ENCODE measurements around the gene OR2V1. TPM values are rescaled to one million over a fixed set of nuclear protein-coding genes. Genes with fewer than 3 reads are reported as not detected.
"Not testable (repeated sequence)": the region's sequence is repeated elsewhere in the genome, so short reads cannot be mapped to it uniquely, and the experiment has no call there.

OR2V1 gene
- total RNA-seq, 1 donor from 2014 or later: not detected

GRCh38 chr5:181111010-181111409 lies 20.0 kb downstream of the OR2V1 start:
- DNase-seq (no peak), ATAC-seq (ENCODE audit: poor library complexity) (no peak)
- intact Hi-C loops (cut with DNase I): no loop called here

DNA sequence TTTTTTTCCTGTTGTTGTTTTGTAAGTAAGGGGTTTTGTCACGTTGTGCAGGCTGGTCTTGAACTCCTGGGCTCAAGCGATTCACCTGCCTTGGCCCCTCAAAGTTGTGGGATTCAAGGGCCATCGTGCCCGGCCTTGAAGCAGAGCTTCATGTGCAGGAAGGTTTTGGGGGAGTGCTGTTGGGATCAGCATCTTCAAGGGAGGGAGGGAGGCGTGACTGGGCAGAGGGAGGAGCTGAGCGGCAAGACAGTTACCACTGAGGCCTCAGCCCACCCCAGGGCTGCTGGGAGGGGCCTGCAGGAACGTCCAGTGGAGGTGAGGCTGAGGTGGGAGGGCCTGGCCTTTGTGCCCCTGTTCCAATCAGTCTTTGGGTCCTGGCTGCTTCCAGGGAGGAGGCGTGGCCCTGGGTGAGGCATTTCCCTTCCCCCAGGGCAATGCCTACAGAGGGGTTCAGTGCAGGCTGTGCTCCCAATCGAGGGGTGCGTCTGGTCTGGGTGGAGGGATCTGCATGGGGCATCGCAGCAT lies 21.4 kb downstream of the OR2V1 start:
- no peak for DNase-seq
- intact Hi-C loops (cut with DNase I): no loop called here
- ATAC-seq (ENCODE audit: poor library complexity): no peak

DNA sequence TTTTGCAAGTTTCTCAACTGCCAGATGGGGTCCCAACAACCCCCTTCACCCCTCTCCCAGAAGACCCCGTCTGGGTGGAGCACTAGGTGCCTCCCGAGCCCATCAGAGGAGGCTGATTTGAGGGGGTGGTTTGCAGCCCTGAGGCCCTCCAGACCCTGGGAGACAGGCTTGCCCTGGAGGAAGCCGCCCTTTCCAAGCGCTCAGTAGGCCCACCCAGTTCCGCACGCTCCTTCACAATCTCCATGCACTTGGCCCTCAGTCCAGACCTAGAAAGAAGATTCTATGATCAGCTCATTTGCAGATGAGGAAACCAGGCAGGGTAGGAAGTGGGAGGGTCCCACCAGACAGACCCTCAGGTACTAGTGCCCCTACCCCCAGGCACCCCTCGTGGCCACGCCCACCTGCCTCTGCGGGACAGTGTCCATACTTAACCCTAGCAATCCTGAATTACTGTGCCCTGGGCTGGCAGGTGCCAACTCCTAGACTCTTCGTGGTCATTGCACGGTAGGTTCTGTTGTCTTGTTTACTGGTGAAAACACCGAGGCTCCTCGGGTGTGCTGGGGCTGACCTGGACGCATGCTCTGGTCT lies 22.3 kb downstream of the OR2V1 start:
- ATAC-seq (ENCODE audit: poor library complexity) (no peak), DNase-seq (no peak)
- intact Hi-C loops (cut with DNase I): no loop called here

DNA sequence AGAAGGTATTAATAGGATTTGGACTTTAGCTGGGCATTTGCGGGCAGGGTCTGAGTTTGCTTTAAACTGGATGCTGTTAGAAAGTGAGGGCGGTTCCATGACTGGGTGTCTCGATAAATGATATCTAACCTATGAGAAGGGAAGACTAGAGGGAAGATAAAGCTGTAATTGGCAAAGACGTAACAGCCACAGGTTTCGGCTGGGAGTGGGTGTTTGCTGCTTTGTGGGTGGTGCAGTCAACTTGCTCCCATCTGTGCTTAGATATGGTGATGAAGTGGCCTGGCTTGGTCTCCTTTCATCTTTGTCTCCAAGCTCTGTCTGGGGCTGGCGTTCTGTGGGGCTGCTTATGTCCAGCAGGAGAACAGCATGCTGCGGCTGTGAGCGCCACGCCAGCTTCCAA lies 23.3 kb downstream of the OR2V1 start:
- intact Hi-C loops (cut with DNase I): no loop called here
- no peak for DNase-seq
- ATAC-seq (ENCODE audit: poor library complexity): no peak

DNA sequence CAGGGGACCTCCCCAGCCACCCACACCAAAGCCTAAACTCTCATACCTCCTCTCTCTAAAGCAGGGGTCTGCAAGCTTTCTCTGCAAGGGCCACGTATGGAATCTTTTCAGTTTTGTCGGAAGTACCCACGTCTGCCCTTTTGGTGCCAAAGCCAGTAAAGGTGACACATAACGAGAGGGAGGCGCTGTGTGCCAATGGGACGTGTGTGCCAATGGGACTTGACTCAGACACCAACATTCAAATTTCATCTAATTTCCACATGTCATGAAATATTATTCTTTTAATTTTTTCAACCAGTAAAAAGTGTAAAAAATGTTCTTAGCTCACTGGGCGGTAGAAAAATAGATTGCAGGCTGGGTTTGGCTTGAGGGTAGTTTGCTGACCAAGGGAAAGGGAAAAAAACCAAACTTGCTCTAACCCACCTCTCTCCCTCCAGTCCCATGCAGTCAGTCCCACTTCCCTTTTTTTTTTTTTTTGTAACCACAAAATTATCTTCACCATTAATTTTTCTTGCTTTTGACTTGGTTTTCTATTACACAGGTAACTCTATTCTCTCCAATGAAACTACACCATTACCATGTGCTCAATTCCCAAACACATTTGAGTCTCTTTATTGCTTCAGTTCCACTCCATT lies 25.5 kb downstream of the OR2V1 start:
- intact Hi-C loops (cut with DNase I): no loop called here
- DNase-seq (no peak), ATAC-seq (ENCODE audit: poor library complexity) (no peak)

DNA sequence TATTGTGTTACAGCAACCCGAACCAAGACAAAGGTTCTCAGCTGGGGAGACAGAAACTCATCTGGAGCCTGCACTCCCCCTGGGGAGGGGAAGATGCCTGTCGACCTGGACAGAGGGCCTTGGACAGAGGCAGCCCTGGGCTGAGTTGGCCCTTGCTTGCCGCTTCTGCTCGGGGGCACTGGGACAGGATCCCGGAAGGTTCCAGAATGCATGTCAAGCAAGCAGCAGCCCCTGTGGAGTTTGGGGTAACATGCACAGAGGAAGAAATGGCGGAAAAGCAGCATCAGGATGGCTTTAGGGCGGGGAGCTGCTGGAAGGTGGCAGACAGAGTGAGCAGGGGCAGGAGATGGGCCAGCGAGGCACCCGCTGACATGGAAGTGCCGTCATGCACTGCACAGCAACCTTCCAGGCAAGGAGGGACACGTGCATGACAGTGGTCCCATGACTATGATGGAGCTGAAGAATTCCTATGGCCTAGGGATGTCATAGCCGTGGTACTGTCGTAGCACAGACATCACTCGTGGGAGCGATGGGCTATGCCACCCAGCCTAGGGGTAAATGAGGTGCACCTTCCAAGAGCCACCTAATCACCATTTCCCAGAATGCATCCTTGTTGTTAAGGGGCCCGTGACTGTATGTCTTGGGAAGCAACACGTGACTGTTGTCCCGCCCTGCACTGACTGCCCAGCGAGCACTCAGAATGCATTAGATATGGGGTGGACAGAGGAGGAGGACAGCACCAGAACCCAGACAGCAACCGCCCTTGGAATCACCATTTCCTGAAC lies 26.2 kb downstream of the OR2V1 start:
- intact Hi-C loops (cut with DNase I); ATAC-seq (ENCODE audit: poor library complexity); DNase-seq: not testable (repeated sequence)

GRCh38 chr5:181104259-181104568 lies 26.8 kb downstream of the OR2V1 start:
- intact Hi-C loops (cut with DNase I); DNase-seq: not testable (repeated sequence)
- ATAC-seq (ENCODE audit: poor library complexity): peak; percentile 27

DNA sequence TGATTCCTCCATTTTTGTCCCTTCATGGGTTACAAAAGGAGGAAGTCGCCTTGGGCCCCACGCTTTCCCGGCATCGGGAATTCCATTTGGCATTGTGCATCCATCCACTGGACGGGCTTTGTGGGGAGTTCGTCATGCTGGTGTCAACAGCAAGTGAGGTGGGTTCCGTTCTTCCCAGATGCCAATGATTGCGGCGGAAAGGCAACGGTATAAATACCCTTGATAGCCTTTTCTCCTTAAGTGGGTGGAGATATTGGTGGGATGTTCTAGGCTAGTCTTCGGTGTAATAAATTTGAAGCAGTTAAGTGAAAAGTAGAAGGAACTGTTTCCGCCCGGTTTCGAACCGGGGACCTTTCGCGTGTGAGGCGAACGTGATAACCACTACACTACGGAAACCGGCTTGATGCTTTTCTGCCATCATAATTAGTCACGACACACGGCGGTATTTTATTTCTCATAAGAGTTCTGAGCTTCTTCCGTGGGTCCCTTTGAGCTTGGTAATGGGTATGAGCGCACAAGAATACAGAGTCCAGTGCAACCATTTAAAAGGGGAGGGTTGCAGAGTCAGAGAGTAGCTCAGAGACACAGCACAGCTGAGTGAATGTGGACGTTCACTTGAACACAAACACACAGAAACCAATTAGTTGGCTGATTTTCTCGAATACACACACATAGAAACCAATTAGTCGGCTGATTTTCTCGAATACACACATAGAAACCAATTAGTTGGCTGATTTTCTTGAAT lies 28.9 kb downstream of the OR2V1 start:
- ATAC-seq (ENCODE audit: poor library complexity); intact Hi-C loops (cut with DNase I); DNase-seq: not testable (repeated sequence)

- DNase-seq; ATAC-seq (ENCODE audit: poor library complexity); intact Hi-C loops (cut with DNase I): not testable (repeated sequence)
Measured at GRCh38 chr5:181101030-181101641, 29.8 kb downstream of the OR2V1 start.

GRCh38 chr5:181100121-181100875 lies 30.7 kb downstream of the OR2V1 start:
- intact Hi-C loops (cut with DNase I): no loop called here
- DNase-seq: no peak
- ATAC-seq (ENCODE audit: poor library complexity): no peak

GRCh38 chr5:181099602-181100086 lies 31.3 kb downstream of the OR2V1 start:
- DNase-seq: no peak
- intact Hi-C loops (cut with DNase I): no loop called here
- no peak for ATAC-seq (ENCODE audit: poor library complexity)

DNA sequence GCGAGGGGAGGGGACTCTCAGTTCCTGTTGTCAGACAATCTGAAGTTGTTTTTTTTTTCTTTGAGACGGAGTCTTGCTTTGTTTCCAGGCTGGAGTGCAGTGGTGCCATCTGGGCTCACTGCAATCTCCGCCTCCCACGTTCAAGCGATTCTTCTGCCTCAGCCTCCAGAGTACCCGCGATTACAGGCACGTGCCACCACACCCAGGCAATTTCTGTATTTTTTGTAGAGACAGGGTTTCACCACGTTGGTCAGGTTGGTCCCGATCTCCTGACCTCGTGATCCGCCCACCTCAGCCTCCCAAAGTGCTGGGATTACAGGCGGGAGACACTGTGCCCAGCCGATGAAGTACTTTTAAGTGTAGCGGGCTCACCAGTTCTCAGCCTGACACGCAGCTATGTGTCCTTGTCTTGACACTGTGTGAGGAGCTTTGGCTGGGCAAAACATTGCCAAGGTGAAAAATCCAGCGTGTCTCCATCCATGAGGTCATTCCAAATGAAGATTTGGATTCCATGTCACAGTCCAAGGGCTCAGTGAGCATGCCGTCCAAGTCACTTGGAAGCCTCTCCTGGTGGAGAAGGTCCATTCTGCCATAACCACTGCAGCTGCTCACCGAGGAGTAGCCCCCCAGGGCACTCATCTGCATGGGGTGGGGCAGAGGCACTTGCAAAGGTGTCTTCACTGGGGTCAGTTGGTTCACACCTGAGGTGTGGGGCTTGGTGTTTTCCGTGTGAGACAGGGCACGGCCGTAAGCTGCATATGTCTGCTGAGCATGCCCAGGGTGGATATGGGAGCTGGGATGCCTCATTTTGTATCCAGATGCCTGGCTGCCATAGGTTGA lies 32.0 kb downstream of the OR2V1 start:
- ATAC-seq (ENCODE audit: poor library complexity): no peak
- no peak for DNase-seq
- intact Hi-C loops (cut with DNase I): no loop called here

DNA sequence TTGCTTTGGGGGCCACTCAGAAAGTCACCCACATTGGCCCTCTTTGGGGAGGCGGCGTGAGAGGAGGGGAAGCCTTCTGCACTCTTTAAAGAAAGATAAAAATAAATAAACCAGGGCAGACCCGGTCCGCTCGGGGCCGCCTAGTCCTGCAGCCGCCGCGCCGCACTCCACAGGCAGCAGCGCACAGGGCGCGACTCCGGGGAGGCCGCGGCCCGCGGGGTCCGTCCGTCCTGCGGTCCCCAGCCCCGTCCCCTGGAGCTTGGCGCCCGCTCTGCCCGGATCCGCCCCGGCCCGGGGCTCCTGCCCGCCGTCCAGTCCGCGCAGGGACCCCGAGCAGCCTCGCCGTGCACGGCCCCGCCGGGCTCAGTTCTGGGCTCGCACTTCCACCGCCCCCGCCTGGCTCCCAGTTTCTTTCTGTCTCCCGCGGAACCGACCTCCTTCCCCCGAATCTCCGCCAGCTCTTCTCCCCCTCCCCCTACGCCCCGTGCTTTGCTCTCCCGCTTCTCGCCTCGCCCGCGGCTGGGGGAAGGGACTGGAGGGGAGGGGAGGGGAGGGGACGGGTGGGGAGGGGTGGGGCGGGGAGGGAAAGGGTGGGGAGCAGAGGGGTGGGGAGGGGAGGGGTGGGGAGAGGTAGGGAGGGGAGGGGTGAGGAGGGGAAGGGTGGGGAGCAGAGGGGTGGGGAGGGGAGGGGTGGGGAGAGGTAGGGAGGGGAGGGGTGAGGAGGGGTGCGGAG lies 33.0 kb downstream of the OR2V1 start:
- intact Hi-C loops (cut with DNase I); DNase-seq: not testable (repeated sequence)
- ATAC-seq (ENCODE audit: poor library complexity): peak; percentile 31

DNA sequence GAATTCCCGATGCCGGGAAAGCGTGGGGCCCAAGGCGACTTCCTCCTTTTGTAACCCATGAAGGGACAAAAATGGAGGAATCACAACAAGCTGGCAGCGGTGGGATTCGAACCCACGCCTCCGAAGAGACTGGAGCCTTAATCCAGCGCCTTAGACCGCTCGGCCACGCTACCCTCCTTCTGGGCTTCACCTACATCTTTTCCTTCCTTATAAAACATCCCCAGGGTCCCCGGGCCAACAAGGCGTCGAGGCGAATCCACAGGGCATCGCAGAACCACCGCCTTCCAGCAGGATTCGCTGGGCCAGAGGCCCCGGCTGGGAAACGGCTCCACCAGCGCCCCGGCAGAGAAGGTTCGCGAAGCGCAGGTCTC lies 33.6 kb downstream of the OR2V1 start:
- DNase-seq: not testable (repeated sequence)

DNA sequence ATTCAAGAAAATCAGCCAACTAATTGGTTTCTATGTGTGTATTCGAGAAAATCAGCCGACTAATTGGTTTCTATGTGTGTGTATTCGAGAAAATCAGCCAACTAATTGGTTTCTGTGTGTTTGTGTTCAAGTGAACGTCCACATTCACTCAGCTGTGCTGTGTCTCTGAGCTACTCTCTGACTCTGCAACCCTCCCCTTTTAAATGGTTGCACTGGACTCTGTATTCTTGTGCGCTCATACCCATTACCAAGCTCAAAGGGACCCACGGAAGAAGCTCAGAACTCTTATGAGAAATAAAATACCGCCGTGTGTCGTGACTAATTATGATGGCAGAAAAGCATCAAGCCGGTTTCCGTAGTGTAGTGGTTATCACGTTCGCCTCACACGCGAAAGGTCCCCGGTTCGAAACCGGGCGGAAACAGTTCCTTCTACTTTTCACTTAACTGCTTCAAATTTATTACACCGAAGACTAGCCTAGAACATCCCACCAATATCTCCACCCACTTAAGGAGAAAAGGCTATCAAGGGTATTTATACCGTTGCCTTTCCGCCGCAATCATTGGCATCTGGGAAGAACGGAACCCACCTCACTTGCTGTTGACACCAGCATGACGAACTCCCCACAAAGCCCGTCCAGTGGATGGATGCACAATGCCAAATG lies 34.1 kb downstream of the OR2V1 start:
- ATAC-seq (ENCODE audit: poor library complexity); DNase-seq; intact Hi-C loops (cut with DNase I): not testable (repeated sequence)

More for the DNA sequence above, 33.6 kb downstream of the OR2V1 start:
- ATAC-seq (ENCODE audit: poor library complexity); intact Hi-C loops (cut with DNase I): not testable (repeated sequence)

DNA sequence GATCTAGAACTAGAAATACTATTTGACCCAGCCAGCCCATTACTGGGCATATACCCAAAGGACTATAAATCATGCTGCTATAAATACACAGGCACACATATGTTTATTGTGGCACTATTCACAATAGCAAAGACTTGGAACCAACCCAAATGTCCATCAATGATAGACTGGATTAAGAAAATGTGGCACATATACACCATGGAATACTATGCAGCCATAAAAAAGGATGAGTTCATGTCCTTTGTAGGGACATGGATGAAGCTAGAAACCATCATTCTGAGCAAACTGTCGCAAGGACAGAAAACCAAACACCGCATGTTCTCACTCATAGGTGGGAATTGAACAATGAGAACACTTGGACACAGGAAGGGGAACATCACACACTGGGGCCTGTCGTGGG lies 35.8 kb downstream of the OR2V1 start:
- DNase-seq; intact Hi-C loops (cut with DNase I); ATAC-seq (ENCODE audit: poor library complexity): not testable (repeated sequence)
